GM21529 (cell line): Measurements from ENCODE around the gene CPHXL2.

ENCODE experiments used
- ATAC-seq: cut with Tn5 transposase; IDR thresholded peaks from one replicate; pipeline ENCODE4 v1.9.1; 2021; ENCODE audit not compliant: unreplicated experiment

CPHXL2 gene

DNA sequence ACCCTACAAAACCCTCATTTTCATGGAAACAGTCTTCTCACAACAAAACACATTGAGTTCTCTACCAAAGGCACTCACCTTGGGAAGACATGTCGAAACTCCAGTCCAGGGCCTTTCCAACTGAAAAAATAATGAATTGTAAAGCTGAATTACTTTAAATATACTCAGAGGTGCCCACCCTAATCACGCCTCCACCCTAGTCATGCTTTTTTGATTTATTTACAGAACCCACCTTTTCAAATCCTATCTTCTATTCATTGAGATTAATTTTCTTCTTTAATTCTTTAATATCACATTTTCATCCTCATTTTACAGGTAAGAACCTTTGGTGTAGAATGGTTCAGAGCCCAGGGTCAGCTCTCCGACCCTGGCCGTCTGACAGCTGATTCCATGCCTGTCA lies at the start of gene CPHXL2:
TSS of gene CPHXL2 (minus strand) at position 101 of the 400 bp plus-strand sequence. CDS start at position 91, 10 bp downstream.
- ATAC-seq = no peak

DNA sequence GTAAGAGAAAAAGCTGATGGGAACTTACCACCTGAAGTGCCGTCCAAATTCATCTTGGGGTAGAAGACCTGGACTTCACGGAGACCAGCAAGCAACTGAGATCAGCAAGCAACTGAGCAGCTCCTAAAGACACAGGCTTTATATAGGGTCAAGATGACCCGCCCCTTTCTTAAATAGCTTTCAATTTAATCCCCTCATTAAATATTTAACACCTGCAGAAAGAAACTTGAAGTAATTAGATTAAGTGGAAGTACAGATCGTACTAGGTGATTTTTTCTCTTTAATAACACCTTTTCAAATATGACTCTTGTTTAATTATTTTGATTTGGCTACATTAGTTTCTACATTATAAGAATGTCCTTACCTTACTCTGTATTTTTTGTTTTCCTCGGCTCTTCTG lies 49.6 kb upstream of the CPHXL2 start, which contains the start of gene CPHXL:
TSS of gene CPHXL (minus strand) at position 101 of the 400 bp plus-strand sequence. CDS start at position 53, 48 bp downstream.
- ATAC-seq = no peak

DNA sequence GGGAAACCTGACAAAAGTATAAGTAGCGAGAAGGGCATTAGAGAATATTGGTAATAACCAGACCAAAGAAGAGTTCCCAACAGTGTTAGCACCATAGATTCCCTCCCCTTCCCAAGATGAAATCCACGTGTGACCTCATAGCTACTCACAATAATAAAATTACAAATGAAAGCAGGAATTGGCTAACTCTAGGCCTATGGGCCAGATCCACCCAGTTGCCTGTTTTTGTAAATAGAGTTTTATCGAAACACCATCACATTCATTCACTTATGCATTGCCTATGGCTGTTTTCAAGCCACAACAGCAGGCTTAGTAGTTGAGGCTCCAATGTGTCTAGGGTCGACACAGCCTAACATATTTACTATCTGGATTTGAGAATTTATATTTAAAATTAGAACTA lies 41.6 kb upstream of the CPHXL2 start:
- no peak for ATAC-seq

DNA sequence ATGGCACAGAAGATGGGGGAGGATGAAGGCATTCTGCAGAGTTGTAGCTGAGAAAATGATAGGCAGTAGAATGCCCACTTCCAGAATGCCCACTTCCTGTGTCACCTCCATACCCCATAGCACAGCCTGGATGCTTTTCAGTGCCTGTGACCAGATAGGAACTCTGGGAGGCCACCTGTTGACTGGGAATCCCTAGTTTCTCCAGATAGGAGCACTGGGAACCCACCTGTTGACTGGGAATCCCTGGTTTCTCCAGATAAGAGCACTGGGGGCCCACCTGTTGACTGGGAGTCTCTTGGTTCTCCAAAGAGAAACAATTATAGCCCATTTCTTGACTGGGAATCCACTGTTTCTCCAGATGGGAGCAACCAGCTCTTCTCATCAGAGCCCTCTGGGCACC lies 37.9 kb upstream of the CPHXL2 start:
- no peak for ATAC-seq

DNA sequence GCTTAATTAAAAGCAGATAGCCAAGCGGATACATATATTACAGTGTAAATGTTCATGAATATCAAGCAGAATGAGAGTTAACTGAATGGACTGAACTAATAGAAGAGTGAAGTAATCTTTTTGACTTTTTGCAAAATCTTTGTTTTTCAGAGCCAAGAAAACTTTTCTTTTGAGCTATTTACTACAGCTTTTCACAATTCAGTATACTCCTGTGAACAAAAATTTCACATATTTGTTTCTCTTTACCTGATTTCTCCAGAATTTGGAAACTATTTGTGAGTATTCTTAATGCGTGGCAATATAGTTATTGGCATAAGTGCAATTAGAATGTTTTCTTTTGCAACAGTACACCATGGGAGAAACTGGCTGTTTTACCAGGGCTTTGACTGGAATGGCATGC lies 33.5 kb upstream of the CPHXL2 start:
- no peak for ATAC-seq

DNA sequence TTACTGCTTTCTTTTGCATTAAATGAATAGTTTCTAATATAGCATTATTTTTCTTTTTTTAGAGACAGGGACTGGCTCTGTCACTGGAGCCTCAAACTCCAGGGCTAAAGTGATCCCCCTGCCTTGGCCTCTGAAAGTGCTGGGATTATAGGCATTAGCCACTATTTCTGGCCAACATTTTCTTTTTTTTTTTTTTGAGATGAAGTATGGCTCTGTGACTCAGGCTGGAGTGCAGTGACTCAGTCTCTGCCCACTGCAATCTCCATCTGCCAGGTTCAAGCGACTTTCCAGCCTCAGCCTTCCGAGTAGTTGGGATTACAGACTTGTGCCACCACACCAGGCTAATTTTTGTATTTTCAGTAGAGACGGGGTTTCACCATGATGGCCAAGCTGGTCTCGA lies 26.5 kb upstream of the CPHXL2 start:
- no peak for ATAC-seq

DNA sequence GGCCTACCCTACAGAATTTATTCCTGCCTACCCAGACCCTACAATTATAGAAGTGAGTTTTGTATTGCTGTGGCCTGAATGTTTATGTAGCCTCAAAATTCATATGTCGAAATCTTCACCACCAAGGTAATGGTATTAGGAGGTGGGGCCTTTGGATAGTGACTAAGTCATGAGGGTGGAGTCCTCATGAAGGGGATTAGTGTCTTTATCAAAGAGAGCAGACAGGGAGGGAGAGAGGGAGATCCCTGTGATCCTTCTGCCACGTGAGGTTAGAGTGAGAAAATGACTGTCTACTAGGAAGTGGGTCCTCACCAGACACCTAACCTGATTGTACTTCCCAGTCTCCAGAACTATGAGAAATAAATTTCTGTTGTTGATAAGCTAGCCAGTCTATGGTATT lies 25.4 kb upstream of the CPHXL2 start:
- ATAC-seq = no peak

DNA sequence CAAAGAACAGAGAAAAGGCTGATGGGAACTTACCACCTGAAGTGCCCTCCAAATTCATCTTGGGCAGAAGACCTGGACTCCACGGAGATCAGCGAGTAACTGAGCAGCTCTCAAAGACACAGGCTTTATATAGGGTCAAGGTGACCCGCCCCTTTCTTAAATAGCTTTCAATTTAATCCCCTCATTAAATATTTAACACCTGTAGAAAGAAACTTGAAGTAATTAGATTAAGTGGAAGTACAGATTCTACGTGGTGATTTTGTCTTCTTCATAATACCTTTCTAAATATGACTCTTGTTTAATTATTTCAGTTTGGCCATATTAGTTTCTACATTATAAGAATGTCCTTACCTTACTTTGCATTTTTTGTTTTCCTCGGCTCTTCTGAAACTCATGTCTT lies 24.6 kb upstream of the CPHXL2 start, which contains the start of gene DUXB:
TSS of gene DUXB (minus strand) at position 101 of the 400 bp plus-strand sequence. CDS start at position 58, 43 bp downstream.
- ATAC-seq = no peak

DNA sequence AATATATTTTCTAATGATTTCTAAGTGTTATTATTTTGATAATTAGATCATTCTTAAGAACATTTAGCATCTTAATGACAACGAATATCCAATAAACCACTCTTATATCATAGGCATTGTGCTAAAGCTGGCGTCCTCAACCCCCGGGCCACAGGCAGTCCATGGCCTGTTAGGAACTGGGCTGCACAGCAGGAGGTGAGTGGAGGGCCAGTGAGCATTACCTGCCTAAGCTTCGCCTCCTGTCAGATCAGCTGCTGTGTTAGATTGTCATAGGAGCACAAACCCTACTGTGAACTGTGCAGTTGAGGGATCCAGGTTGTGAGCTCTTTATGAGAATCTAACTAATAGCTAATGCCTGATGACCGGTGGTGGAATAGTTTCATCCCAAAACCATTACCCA lies 20.8 kb upstream of the CPHXL2 start:
- ATAC-seq = no peak

DNA sequence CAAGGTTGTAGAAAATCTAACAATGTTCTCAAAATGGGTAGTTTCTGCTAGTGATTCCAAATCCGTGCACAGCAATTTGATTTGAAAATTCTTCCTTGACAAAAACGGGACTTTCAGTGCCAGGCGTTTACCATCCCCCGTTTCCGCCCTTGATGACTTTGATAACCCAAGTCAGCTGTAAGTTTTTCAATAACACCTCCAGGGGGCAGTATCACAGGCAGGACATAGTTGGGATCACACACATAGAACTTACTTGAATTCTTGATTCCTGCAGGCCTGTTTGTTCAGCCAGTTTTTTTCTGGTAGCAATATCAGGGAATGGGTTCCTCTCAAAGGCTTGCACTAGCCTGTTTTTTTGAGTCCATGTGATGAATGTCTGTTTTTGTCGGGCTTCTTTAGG lies 18.9 kb upstream of the CPHXL2 start:
- ATAC-seq = no peak

DNA sequence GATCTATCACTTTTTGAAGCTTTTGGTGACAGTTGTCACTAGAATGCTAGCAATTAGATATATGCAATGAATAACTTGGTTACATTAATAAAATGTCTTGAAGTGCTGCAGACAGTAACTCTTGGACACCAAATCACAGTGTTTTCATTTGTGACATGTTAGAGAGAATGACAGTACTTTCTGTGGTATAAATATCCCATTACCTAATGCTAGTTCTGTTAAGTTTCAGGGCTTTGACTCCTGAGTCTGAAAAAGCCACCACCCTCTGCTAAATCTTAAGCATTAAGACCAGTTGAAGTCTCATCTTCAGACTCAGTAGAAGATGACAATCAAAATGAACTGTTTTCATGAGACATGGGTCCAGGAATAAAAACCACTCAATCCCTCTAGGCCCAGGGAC lies 10.6 kb upstream of the CPHXL2 start:
- ATAC-seq = no peak

DNA sequence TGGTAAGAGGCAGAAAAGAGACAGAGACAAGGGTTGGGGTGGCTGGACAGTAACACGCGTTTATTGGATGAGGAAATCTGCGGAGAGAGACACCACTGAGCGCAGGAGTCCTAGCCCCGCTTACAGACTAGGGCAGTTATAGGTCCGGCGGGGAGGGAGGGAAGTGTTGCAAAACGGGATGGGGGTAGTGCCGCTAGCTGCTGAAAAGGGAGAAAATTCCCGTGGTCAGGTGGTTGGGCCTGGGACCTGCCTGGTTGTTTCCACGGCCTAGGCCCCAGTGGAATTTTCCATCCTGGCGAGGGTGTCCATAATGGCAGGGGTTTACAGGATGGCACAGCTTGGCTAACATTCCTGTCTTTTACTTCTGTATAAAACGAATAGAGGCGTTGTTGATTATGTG lies 5.5 kb upstream of the CPHXL2 start:
- no peak for ATAC-seq

DNA sequence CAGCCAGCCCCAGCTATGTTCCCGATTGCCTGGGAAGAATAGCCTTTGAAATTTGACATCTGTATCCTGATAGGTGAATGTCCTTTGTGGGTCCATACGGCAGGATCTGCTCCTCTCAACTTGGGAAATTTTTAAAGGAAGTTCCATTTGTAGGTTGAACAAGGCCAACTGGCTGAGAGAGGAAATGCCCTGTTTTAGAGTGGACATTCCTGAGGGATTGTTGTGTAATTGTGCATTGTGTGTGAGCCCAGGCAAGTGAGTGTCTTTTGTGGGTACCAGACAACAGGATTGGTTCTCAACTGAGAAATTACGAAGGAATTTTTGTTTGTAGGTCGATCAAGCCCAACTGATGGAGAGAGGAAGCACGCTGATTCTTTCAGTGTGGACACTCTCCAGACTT lies 2.6 kb upstream of the CPHXL2 start:
- ATAC-seq = no peak

DNA sequence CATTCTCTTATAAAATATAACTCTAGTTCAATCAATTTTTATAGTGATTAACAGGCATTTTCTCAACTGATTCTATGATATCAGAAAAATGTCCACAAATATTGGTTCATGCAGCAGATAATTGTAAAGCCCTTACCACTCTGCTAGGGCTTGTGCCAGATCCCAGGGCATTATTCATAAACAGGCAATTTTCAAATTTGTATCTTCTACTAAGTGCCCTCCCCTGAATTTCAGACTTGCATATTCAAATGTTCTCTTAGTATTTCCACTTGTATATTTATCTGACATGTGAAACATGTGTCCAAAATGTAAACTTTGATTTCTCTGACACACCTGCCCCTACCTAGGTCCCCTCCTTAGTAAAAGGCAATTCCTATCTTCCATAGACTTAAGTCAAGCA lies 9.3 kb downstream of the CPHXL2 start:
- ATAC-seq = no peak

DNA sequence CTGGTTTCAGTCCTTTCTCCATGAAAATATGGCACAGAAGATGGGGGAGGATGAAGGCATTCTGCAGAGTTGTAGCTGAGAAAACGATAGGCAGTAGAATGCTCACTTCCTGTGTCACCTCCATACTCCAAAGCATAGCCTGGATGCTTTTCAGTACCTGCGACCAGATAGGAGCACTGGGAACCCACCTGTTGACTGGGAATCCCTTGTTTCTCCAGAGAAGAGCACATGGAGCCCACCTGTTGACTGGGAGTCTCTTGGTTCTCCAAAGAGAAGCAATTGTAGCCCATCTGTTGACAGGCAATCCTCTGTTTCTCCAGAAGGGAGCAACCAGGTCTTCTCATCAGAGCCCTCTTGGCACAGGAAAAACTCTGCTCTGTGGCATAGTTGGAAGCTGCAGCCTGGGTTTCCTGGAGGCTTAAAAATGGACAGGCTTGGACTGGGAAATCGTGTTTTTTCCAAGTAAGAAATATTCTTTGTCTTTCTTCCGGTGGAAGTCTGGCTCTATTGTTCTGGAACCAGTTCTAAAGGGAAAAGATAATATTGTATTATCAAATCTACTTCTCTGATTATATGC lies 16.0 kb downstream of the CPHXL2 start:
- ATAC-seq = no peak

DNA sequence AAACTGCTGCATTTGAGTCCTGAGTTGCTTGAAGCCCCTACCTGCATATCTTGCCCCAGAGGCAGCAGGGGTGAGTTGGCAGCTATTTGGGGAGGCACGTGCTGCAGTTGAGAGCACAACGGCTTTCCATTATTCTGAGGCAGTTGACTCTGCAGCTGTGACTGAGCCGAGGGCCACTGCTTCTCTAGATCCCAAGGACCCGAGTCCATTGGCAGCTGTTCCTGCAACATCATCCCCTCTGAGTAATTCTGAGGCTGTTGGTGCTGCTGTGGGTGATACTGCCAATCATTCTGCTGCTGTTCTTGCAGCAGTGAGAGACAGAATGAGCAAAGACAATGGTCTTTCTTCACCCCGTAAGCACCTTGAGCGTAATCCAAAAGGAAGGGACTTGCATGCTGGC lies 16.5 kb downstream of the CPHXL2 start:
- no peak for ATAC-seq

DNA sequence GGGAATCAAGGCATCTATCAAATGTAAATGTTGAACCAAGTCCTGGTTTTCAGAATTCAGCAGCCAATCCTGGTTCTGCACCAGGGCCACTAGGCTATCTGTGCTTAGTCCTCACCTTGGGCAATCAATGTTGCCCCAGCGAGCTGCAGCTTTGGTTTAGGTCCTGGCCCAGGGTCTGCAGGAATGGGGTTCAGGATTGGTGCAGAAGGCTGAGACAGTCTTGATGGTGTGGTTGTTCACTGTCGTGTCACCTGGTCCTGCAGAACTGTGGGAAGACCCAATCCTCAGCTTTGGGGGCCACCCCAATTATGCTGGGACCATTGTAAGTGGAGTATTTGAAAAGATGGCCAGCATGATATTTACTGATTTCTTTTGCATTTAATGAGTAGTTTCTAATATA lies 18.6 kb downstream of the CPHXL2 start:
- no peak for ATAC-seq

DNA sequence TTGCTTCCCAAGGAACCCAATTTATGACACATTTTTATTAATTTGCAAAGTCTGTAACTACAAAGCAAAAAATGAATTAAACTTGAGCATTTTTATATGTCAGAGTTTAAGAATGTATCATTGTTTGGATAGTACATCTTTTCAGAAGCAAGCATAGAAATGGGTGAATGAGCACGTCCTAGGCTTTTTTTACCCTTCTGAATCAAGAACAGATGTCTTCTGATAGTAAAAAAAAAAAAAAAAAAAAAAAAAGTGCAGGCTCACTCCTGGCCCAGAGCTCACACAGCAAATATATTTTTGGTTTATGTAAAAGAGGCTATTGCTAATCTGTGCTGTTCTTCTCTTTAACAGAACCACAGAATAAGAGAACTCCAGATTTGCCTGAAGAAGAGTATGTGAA lies 22.9 kb downstream of the CPHXL2 start:
- no peak for ATAC-seq

DNA sequence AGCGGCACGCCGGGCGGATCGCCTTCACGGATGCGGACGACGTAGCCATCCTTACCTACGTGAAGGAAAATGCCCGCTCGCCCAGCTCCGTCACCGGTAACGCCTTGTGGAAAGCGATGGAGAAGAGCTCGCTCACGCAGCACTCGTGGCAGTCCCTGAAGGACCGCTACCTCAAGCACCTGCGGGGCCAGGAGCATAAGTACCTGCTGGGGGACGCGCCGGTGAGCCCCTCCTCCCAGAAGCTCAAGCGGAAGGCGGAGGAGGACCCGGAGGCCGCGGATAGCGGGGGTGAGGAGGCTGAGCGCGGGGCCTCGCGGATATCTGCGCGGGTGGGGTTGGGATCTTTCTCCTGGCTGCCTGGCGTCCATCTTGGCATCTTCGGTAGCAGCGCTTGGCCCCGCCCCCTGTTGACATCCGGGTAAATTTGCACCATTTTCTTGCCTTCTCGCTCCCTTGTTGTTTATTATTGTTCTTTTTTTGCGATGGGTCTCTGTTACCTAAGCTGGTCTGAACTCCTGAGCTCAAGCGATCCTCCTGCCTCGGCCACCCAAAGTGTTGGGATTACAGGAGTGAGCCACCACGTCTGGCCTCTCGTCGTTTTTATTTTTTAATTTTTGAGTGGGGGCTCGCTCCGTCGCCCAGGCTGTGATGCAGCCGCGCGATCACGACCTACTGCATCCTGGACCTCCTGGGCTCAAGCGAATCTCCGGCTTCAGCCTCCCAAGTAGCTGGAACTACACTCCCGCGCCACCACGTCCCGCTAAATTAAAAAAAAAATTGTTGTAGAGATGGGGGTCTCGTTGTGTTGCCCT lies 28.3 kb downstream of the CPHXL2 start:
- ATAC-seq = peak; percentile 33

DNA sequence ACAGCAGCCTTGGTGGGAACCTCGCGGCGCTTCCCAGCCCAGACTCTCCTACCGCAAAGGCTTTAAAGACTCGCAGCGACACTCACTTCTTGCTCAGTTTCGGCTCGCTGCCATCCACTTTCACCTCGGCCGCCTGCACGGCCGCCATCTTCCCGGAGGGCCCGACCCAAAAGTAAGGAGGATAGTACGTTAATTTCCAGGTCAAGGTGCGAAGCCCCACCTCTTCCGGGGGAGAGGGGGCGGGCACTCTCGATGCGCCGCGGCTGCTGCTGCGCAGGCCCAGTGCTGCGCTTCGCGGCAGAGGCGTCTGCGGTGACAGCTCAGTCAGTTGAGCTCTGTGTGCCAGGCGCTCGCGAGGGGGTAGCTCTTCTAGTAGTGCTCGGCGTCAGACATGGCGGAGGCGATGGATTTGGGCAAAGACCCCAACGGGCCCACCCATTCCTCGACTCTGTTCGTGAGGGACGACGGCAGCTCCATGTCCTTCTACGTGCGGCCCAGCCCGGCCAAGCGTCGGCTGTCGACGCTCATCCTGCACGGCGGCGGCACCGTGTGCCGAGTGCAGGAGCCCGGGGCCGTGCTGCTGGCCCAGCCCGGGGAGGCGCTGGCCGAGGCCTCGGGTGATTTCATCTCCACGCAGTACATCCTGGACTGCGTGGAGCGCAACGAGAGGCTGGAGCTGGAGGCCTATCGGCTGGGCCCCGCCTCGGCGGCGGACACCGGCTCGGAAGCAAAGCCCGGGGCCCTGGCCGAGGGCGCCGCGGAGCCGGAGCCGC lies 29.1 kb downstream of the CPHXL2 start, which contains the start of the genes KARS1 and TERF2IP:
TSS of gene KARS1 (minus strand) at position 174 of the 773 bp plus-strand sequence. CDS start at position 148, 26 bp downstream.
TSS of gene TERF2IP (plus strand) at position 282 of the 773 bp plus-strand sequence. CDS start at position 392, 110 bp downstream.
- peak; percentile 84 for ATAC-seq

DNA sequence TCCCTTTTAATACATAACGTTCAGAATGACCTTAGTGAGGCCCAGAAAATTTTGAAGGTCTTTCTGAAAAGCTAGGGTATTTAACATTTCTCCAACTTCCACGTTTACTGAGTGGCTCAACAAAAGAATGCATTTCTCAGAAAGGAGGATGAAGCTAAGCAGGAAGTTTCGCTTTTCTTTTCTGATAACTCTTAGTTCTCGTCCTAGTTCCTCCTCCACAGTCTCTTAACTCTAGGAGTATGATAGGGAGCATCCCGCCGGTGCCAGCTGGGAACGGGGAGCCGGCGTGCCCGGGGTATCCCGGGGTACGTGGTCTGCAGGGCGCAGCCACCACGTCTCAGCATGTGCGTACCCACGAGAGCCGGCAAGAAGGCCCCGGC lies 29.7 kb downstream of the CPHXL2 start:
- ATAC-seq = peak; percentile 15
